Neuronal stem cell (in vitro differentiated cells): ENCODE results near the gene COL5A1.

ENCODE experiments used
- DNase-seq: peaks from one replicate; pipeline ENCODE4 v3.0.0-alpha.2; 2013; ENCODE audit warnings: low spot score
- H2AFZ ChIP-seq: one replicate; pipeline ENCODE4 v1.6.1; 2013; ENCODE audit warnings: mild to moderate bottlenecking, low read length, inconsistent platforms
- H2AK5ac ChIP-seq: 2 replicates; pipeline ENCODE4 v1.6.1; 2013; ENCODE audit warnings: low read depth, mild to moderate bottlenecking, inconsistent platforms, low read length, moderate library complexity, mixed read lengths
- H2BK120ac ChIP-seq: 2 replicates; pipeline ENCODE4 v1.6.1; 2013; ENCODE audit warnings: low read depth, mild to moderate bottlenecking, inconsistent platforms, low read length, moderate library complexity, mixed read lengths
- H2BK12ac ChIP-seq: one replicate; pipeline ENCODE4 v1.6.1; 2013; ENCODE audit warnings: low read length, inconsistent platforms
- H2BK15ac ChIP-seq: 2 replicates; pipeline ENCODE4 v1.6.1; 2013; ENCODE audit warnings: mild to moderate bottlenecking, low read length, inconsistent platforms, mixed read lengths
- H2BK5ac ChIP-seq: one replicate; pipeline ENCODE4 v1.6.1; 2013; ENCODE audit warnings: inconsistent platforms, mild to moderate bottlenecking, low read length, moderate library complexity
- H3K14ac ChIP-seq: one replicate; pipeline ENCODE4 v1.6.1; 2013; ENCODE audit warnings: low read length, inconsistent platforms
- H3K18ac ChIP-seq: 2 replicates; pipeline ENCODE4 v1.6.1; 2013; ENCODE audit warnings: low read length, inconsistent platforms
- H3K23ac ChIP-seq: 2 replicates; pipeline ENCODE4 v1.6.1; 2013; ENCODE audit warnings: low read depth, mild to moderate bottlenecking, mixed read lengths, low read length, inconsistent platforms; ENCODE audit not compliant: poor library complexity
- H3K27ac ChIP-seq: replicated peaks from 3 replicates; pipeline ENCODE4 v1.5.1; 2013; ENCODE audit warnings: low read length, inconsistent platforms
- H3K27me3 ChIP-seq, 3 experiments: 2 replicates each; pipeline ENCODE4 v1.6.1; 2013; ENCODE audit warnings: low read length in 3 of 3, mild to moderate bottlenecking in 2 of 3, inconsistent platforms in 1 of 3, low read depth in 1 of 3, mixed read lengths in 1 of 3, moderate library complexity in 1 of 3; ENCODE audit not compliant: control insufficient read depth in 3 of 3, insufficient read depth in 3 of 3
- H3K36me3 ChIP-seq, 2 donors: replicated peaks in 1 of 2; 2 replicates each; pipeline ENCODE4 v1.6.1; 2013; ENCODE audit warnings: low read length in 2 of 2; ENCODE audit not compliant: control insufficient read depth in 2 of 2, insufficient read depth in 2 of 2
- H3K4ac ChIP-seq: 2 replicates; pipeline ENCODE4 v1.6.1; 2013; ENCODE audit warnings: inconsistent platforms, mild to moderate bottlenecking, low read length, moderate library complexity
- H3K4me1 ChIP-seq, 2 donors: 1 replicate in 1 of 2; 2 replicates in 1 of 2; pipeline ENCODE4 v1.6.1; 2013; ENCODE audit warnings: low read length in 2 of 2, low read depth in 1 of 2; ENCODE audit not compliant: control insufficient read depth in 2 of 2, insufficient read depth in 1 of 2
- H3K4me2 ChIP-seq: one replicate; pipeline ENCODE4 v1.6.1; 2013; ENCODE audit warnings: mild to moderate bottlenecking, low read length, inconsistent platforms; ENCODE audit not compliant: insufficient read depth, poor library complexity, severe bottlenecking
- H3K4me3 ChIP-seq, 2 donors: 2 replicates each; pipeline ENCODE4 v1.5.1; 2013; ENCODE audit warnings: low read length in 2 of 2, mild to moderate bottlenecking in 2 of 2, inconsistent platforms in 1 of 2, moderate library complexity in 1 of 2
- H3K79me1 ChIP-seq: one replicate; pipeline ENCODE4 v1.6.1; 2013; ENCODE audit warnings: low read depth, mild to moderate bottlenecking, inconsistent platforms, low read length, moderate library complexity
- H3K9ac ChIP-seq: one replicate; pipeline ENCODE4 v1.6.1; 2013; ENCODE audit warnings: mild to moderate bottlenecking, low read depth, low read length, inconsistent platforms; ENCODE audit not compliant: poor library complexity
- H3K9me3 ChIP-seq, 2 donors: replicated peaks in 1 of 2; 2 replicates each; pipeline versions ENCODE3 to v1.6.1; 2013; ENCODE audit warnings: low read length in 2 of 2, mild to moderate bottlenecking in 2 of 2, inconsistent platforms in 1 of 2, low read depth in 1 of 2, mixed read lengths in 1 of 2, moderate library complexity in 1 of 2; ENCODE audit not compliant: control insufficient read depth in 2 of 2, insufficient read depth in 1 of 2
- H4K8ac ChIP-seq: one replicate; pipeline ENCODE4 v1.6.1; 2013; ENCODE audit warnings: low read depth, mild to moderate bottlenecking, inconsistent platforms, low read length, moderate library complexity
- H4K91ac ChIP-seq: one replicate; pipeline ENCODE4 v1.6.1; 2013; ENCODE audit warnings: low read length, low read depth, mild to moderate bottlenecking, inconsistent platforms; ENCODE audit not compliant: poor library complexity
- WGBS, 2 donors: extraction: QIAGEN DNeasy Blood & Tissue Kit; methylation state at CpG; one replicate each; pipeline ENCODE4 v1.1.7; 2013; ENCODE audit warnings: missing lambda C conversion rate in 2 of 2, mixed read lengths in 1 of 2; ENCODE audit not compliant: insufficient read length in 2 of 2, insufficient replicate concordance in 1 of 2; ENCODE audit errors: extremely low coverage in 2 of 2; 5-methylcytosine and 5-hydroxymethylcytosine counted together

The COL5A1 gene

GRCh38 chr9:134693011-134693410 lies 51.4 kb downstream of the COL5A1 start:
- H2AFZ ChIP-seq: no peak overlapping the region
- H3K4me2 ChIP-seq: no peak overlapping the region
- H3K14ac ChIP-seq: no peak overlapping the region
- H4K91ac ChIP-seq: no peak overlapping the region
- no peak overlapping the region for H3K18ac ChIP-seq
- H3K79me1 ChIP-seq: peaks cover 3% of the 10 kb centered on the region
- H2BK5ac ChIP-seq: no peak overlapping the region
- no peak overlapping the region for H2BK120ac ChIP-seq
- H3K36me3 ChIP-seq: no peaks in the 10 kb centered on the region
- H3K4ac ChIP-seq: no peak overlapping the region
- no peak overlapping the region for H3K23ac ChIP-seq
- H3K9me3 ChIP-seq: no peaks in the 10 kb centered on the region
- H3K4me3 ChIP-seq: no peak overlapping the region
- no peak for DNase-seq
- no CpG with 5 or more reads among the region's 9 CpGs for WGBS, 2 donors
- H4K8ac ChIP-seq: no peak overlapping the region
- no peaks in the 10 kb centered on the region for H3K4me1 ChIP-seq
- no peak overlapping the region for H2AK5ac ChIP-seq
- no peak overlapping the region for H2BK15ac ChIP-seq
- no peak overlapping the region for H3K9ac ChIP-seq
- H3K27ac ChIP-seq: no peak overlapping the region
- H2BK12ac ChIP-seq: no peak overlapping the region
- peaks cover 0 to 2% (median 0%) of the 10 kb centered on the region in 3 experiments for H3K27me3 ChIP-seq

GRCh38 chr9:134693641-134694367 lies 52.2 kb downstream of the COL5A1 start:
- no peak overlapping the region for H3K9ac ChIP-seq
- no peak overlapping the region for H2BK15ac ChIP-seq
- peaks cover 0 to 4% of the 10 kb centered on the region in 2 donors for H3K4me1 ChIP-seq
- H3K4me3 ChIP-seq: no peak overlapping the region
- peak overlapping the region; percentile 11 for H3K4me2 ChIP-seq
- H2BK12ac ChIP-seq: no peak overlapping the region
- H3K14ac ChIP-seq: peak overlapping the region; percentile 71
- no CpG with 5 or more reads among the region's 29 CpGs for WGBS, 2 donors
- no peak overlapping the region for H2AFZ ChIP-seq
- DNase-seq: no peak
- H3K4ac ChIP-seq: no peak overlapping the region
- peaks cover 0 to 2% (median 0%) of the 10 kb centered on the region in 3 experiments for H3K27me3 ChIP-seq
- H4K8ac ChIP-seq: no peak overlapping the region
- no peak overlapping the region for H3K27ac ChIP-seq
- H4K91ac ChIP-seq: no peak overlapping the region
- no peaks in the 10 kb centered on the region for H3K36me3 ChIP-seq
- peaks cover 5% of the 10 kb centered on the region for H3K79me1 ChIP-seq
- no peak overlapping the region for H2BK5ac ChIP-seq
- H3K18ac ChIP-seq: peak overlapping the region; percentile 83
- H3K23ac ChIP-seq: no peak overlapping the region
- H3K9me3 ChIP-seq: no peaks in the 10 kb centered on the region
- no peak overlapping the region for H2AK5ac ChIP-seq
- no peak overlapping the region for H2BK120ac ChIP-seq

GRCh38 chr9:134694368-134694665 lies 52.7 kb downstream of the COL5A1 start:
- H2BK120ac ChIP-seq: no peak overlapping the region
- peaks cover 0 to 7% of the 10 kb centered on the region in 2 donors for H3K4me1 ChIP-seq
- peaks cover 0 to 4% (median 0%) of the 10 kb centered on the region in 3 experiments for H3K27me3 ChIP-seq
- no peak overlapping the region for H2BK5ac ChIP-seq
- H3K4ac ChIP-seq: no peak overlapping the region
- peak overlapping the region; percentile 13 for H3K18ac ChIP-seq
- H3K36me3 ChIP-seq: no peaks in the 10 kb centered on the region
- no peak overlapping the region for H3K4me3 ChIP-seq
- no peak overlapping the region for H4K91ac ChIP-seq
- no peak overlapping the region for H3K27ac ChIP-seq
- H2BK15ac ChIP-seq: no peak overlapping the region
- no CpG with 5 or more reads among the region's 6 CpGs for WGBS, 2 donors
- no peak overlapping the region for H2AFZ ChIP-seq
- H4K8ac ChIP-seq: no peak overlapping the region
- H3K79me1 ChIP-seq: peaks cover 5% of the 10 kb centered on the region
- H2BK12ac ChIP-seq: no peak overlapping the region
- peak overlapping the region; percentile 71 for H3K14ac ChIP-seq
- H2AK5ac ChIP-seq: no peak overlapping the region
- H3K9me3 ChIP-seq: no peaks in the 10 kb centered on the region
- H3K23ac ChIP-seq: no peak overlapping the region
- no peak for DNase-seq
- no peak overlapping the region for H3K4me2 ChIP-seq
- no peak overlapping the region for H3K9ac ChIP-seq

- H3K36me3 ChIP-seq: no peaks in the 10 kb centered on the region
- H3K4me2 ChIP-seq: no peak overlapping the region
- H2BK15ac ChIP-seq: no peak overlapping the region
- peak overlapping the region; percentile 21 for H3K14ac ChIP-seq
- H2AK5ac ChIP-seq: no peak overlapping the region
- no peak for DNase-seq
- no peak overlapping the region for H4K91ac ChIP-seq
- H2BK5ac ChIP-seq: no peak overlapping the region
- H3K23ac ChIP-seq: no peak overlapping the region
- H3K4ac ChIP-seq: no peak overlapping the region
- WGBS, 2 donors: no CpG with 5 or more reads among the region's 12 CpGs
- H3K27ac ChIP-seq: no peak overlapping the region
- no peak overlapping the region for H2AFZ ChIP-seq
- peaks cover 0 to 4% (median 0%) of the 10 kb centered on the region in 3 experiments for H3K27me3 ChIP-seq
- H3K9me3 ChIP-seq: no peaks in the 10 kb centered on the region
- H2BK120ac ChIP-seq: no peak overlapping the region
- no peak overlapping the region for H2BK12ac ChIP-seq
- H3K18ac ChIP-seq: peak overlapping the region; percentile 13
- peaks cover 5% of the 10 kb centered on the region for H3K79me1 ChIP-seq
- H4K8ac ChIP-seq: no peak overlapping the region
- H3K4me1 ChIP-seq: peaks cover 0 to 7% of the 10 kb centered on the region in 2 donors
- H3K4me3 ChIP-seq: no peak overlapping the region
- no peak overlapping the region for H3K9ac ChIP-seq
These were observed 53.1 kb downstream of the COL5A1 start for GRCh38 chr9:134694714-134695113.
